SK-N-SH (cell line): ENCODE data around the gene ZHX3. TPM values are rescaled to one million over a fixed set of nuclear protein-coding genes. Genes with fewer than 3 reads are reported as not detected.

Experiments
- CTCF ChIA-PET: fragments of 300-600, 350-600 bp; formaldehyde crosslinking; extraction: SDS; loops from one replicate; lab custom pipeline; 2021; lab: Yijun Ruan, JAX
- POLR2A ChIA-PET: fragments of 350-600 bp; sonication (Branson Sonifier 250); formaldehyde crosslinking; extraction: SDS; loops from one replicate; lab custom pipeline; 2020; ENCODE audit warnings: antibody characterized with exemption, inconsistent platforms; lab: Yijun Ruan, JAX
- DNase-seq: peaks from one replicate; pipeline ENCODE4 v3.0.0; 2012
- H2AFZ ChIP-seq: fragments of 200-600 bp; sonication (generic); 2 replicates; pipeline ENCODE4 v1.8.1; 2016; ENCODE audit warnings: antibody characterized with exemption, mild to moderate bottlenecking, low read depth
- H3F3A ChIP-seq: fragments of 200-600 bp; sonication (generic); replicated peaks from 2 replicates; pipeline ENCODE3; 2016; ENCODE audit warnings: antibody characterized with exemption, mild to moderate bottlenecking; ENCODE audit not compliant: insufficient read depth
- H3K27ac ChIP-seq, 2 experiments: fragments of 200-500 bp in 1 of 2; fragments of 200-600 bp in 1 of 2; sonication (Bioruptor generic) in 1 of 2; sonication (generic), shearing (Covaris generic) in 1 of 2; 2 replicates each; pipeline versions ENCODE4 v1.5.1 to v1.6.1; 2014 to 2016; ENCODE audit warnings: low read depth in 2 of 2, inconsistent platforms in 1 of 2, low read length in 1 of 2, mild to moderate bottlenecking in 1 of 2, mixed read lengths in 1 of 2
- H3K27me3 ChIP-seq: fragments of 200-600 bp; sonication (generic), shearing (Covaris generic); 2 replicates; pipeline ENCODE4 v1.6.1; 2016; ENCODE audit warnings: mixed run types; ENCODE audit not compliant: insufficient read depth
- H3K36me3 ChIP-seq, 2 experiments: fragments of 200-500 bp in 1 of 2; fragments of 200-600 bp in 1 of 2; sonication (Bioruptor generic) in 1 of 2; sonication (generic) in 1 of 2; replicated peaks in 1 of 2; 2 replicates each; pipeline versions ENCODE3 to v1.5.1; 2014 to 2016; ENCODE audit warnings: low read length in 1 of 2, mild to moderate bottlenecking in 1 of 2; ENCODE audit not compliant: insufficient read depth in 2 of 2, control insufficient read depth in 1 of 2
- H3K4me1 ChIP-seq, 2 experiments: fragments of 200-500 bp in 1 of 2; fragments of 200-600 bp in 1 of 2; sonication (Bioruptor generic) in 1 of 2; sonication (generic), shearing (Covaris generic) in 1 of 2; 2 replicates each; pipeline versions ENCODE4 v1.5.1 to v1.6.1; 2014 to 2016; ENCODE audit warnings: low read depth in 1 of 2, low read length in 1 of 2, mixed run types in 1 of 2; ENCODE audit not compliant: insufficient read depth in 2 of 2, control insufficient read depth in 1 of 2
- H3K4me2 ChIP-seq: fragments of 200-600 bp; sonication (generic), shearing (Covaris generic); 2 replicates; pipeline ENCODE4 v1.6.1; 2017; ENCODE audit warnings: mixed run types
- H3K4me3 ChIP-seq, 2 experiments: fragments of 200-500 bp in 1 of 2; fragments of 200-600 bp in 1 of 2; sonication (Bioruptor generic) in 1 of 2; sonication (generic), shearing (Covaris generic) in 1 of 2; 2 replicates each; pipeline versions ENCODE4 v1.5.1 to v1.8.1; 2014 to 2016; ENCODE audit warnings: low read depth in 2 of 2, inconsistent platforms in 1 of 2, low read length in 1 of 2, mild to moderate bottlenecking in 1 of 2, mixed read lengths in 1 of 2, moderate library complexity in 1 of 2
- H3K79me2 ChIP-seq: fragments of 200-600 bp; sonication (generic); 2 replicates; pipeline ENCODE4 v1.8.1; 2017; ENCODE audit warnings: mild to moderate bottlenecking; ENCODE audit not compliant: insufficient read depth
- H3K9ac ChIP-seq: fragments of 200-600 bp; sonication (generic); 2 replicates; pipeline ENCODE4 v1.6.1; 2017; ENCODE audit warnings: mixed run types
- H3K9me2 ChIP-seq: fragments of 200-600 bp; sonication (generic); 2 replicates; pipeline ENCODE4 v1.6.1; 2017; ENCODE audit warnings: mixed run types
- H3K9me3 ChIP-seq: fragments of 200-600 bp; sonication (generic); 2 replicates; pipeline ENCODE4 v1.6.1; 2017; ENCODE audit warnings: mixed run types, mild to moderate bottlenecking, moderate library complexity
- H4K20me1 ChIP-seq: fragments of 200-600 bp; sonication (generic); 2 replicates; pipeline ENCODE4 v1.6.1; 2017; ENCODE audit warnings: mild to moderate bottlenecking, mixed run types; ENCODE audit not compliant: insufficient read depth
- CHD2 ChIP-seq: fragments of 150-350 bp; IDR thresholded peaks from 2 replicates; pipeline ENCODE4 v1.6.1; 2018; ENCODE audit warnings: low read length; ENCODE audit not compliant: partially characterized antibody
- CTCF ChIP-seq: fragments of 200-600 bp; sonication (generic); IDR thresholded peaks from 2 replicates; pipeline ENCODE4 v1.6.1; 2017; ENCODE audit warnings: antibody characterized with exemption, mild to moderate bottlenecking, moderate library complexity
- EZH2phosphoT487 ChIP-seq: fragments of 200-600 bp; sonication (generic); IDR thresholded peaks from 2 replicates; pipeline ENCODE4 v1.6.1; 2017; ENCODE audit warnings: low read depth, mixed run types, mild to moderate bottlenecking, antibody characterized with exemption, moderate library complexity, borderline replicate concordance
- FOSL2 ChIP-seq: IDR thresholded peaks from 2 replicates; pipeline ENCODE4 v1.4.0; 2012; ENCODE audit warnings: low read depth, mild to moderate bottlenecking, moderate library complexity, borderline replicate concordance
- GABPA ChIP-seq: IDR thresholded peaks from 2 replicates; pipeline ENCODE4 v1.4.0; 2012; ENCODE audit warnings: low read depth, mild to moderate bottlenecking
- IRF3 ChIP-seq: fragments of 150-350 bp; IDR thresholded peaks from 2 replicates; pipeline ENCODE4 v1.6.1; 2016; ENCODE audit warnings: mild to moderate bottlenecking, low read depth, low read length
- JUND ChIP-seq: IDR thresholded peaks from 2 replicates; pipeline ENCODE4 v1.4.0; 2012
- MEF2A ChIP-seq: IDR thresholded peaks from 2 replicates; pipeline ENCODE4 v1.4.0; 2012; ENCODE audit warnings: low read depth, borderline replicate concordance
- NFIC ChIP-seq: IDR thresholded peaks from 2 replicates; pipeline ENCODE4 v1.4.0; 2012; ENCODE audit warnings: borderline replicate concordance
- NRF1 ChIP-seq: IDR thresholded peaks from 2 replicates; pipeline ENCODE4 v1.6.1; 2012; ENCODE audit warnings: low read depth, mild to moderate bottlenecking, low read length
- RAD21 ChIP-seq: IDR thresholded peaks from 2 replicates; pipeline ENCODE4 v1.6.1; 2012; ENCODE audit warnings: mild to moderate bottlenecking, low read length
- RCOR1 ChIP-seq: fragments of 150-350 bp; IDR thresholded peaks from 2 replicates; pipeline ENCODE4 v1.6.1; 2017; ENCODE audit warnings: antibody characterized with exemption, low read length
- RXRA ChIP-seq: IDR thresholded peaks from 2 replicates; pipeline ENCODE4 v1.4.0; 2012; ENCODE audit warnings: low read depth, mild to moderate bottlenecking, borderline replicate concordance
- SIN3A ChIP-seq: IDR thresholded peaks from 2 replicates; pipeline ENCODE4 v1.6.1; 2012; ENCODE audit warnings: low read depth, mild to moderate bottlenecking, low read length, moderate library complexity, borderline replicate concordance
- SMC3 ChIP-seq: IDR thresholded peaks from 2 replicates; pipeline ENCODE4 v1.6.1; 2012; ENCODE audit warnings: low read depth, low read length, improper control_type of control experiment
- TAF1 ChIP-seq: IDR thresholded peaks from 2 replicates; pipeline ENCODE4 v1.6.1; 2012; ENCODE audit warnings: low read depth, mild to moderate bottlenecking, low read length, moderate library complexity, borderline replicate concordance
- TCF12 ChIP-seq: IDR thresholded peaks from 2 replicates; pipeline ENCODE4 v1.4.0; 2012
- USF2 ChIP-seq: fragments of 150-350 bp; IDR thresholded peaks from 2 replicates; pipeline ENCODE4 v1.6.1; 2017; ENCODE audit warnings: antibody characterized with exemption, low read length, low read depth, borderline replicate concordance
- YY1 ChIP-seq: IDR thresholded peaks from 2 replicates; pipeline ENCODE4 v1.4.0; 2012; ENCODE audit warnings: low read depth, mild to moderate bottlenecking
- WGBS: methylation state at CpG from one replicate; pipeline ENCODE4 v1.1.6; 2017; ENCODE audit warnings: low lambda C conversion rate; 5-methylcytosine and 5-hydroxymethylcytosine counted together
- polyA plus RNA-seq, 3 experiments: library from polyadenylated mRNA; depleted of rRNA; stranded (reverse); fragments of >200 nt; gene quantifications; 2 replicates each; pipeline ENCODE4 v1.2.3, GENCODE V29; 2012
- TF ChIP-seq, protein P1 (sequence below): IDR thresholded peaks from 2 replicates; pipeline ENCODE4 v1.4.0; 2012; ENCODE audit warnings: low read depth
- TF ChIP-seq, protein P2 (sequence below): IDR thresholded peaks from 2 replicates; pipeline ENCODE4 v1.4.0; 2012; ENCODE audit warnings: low read depth, borderline replicate concordance

Gene ZHX3
- polyA plus RNA-seq, 1 of the 3 experiments (the other 2 are of a cell fraction), result 6.0 TPM

DNA sequence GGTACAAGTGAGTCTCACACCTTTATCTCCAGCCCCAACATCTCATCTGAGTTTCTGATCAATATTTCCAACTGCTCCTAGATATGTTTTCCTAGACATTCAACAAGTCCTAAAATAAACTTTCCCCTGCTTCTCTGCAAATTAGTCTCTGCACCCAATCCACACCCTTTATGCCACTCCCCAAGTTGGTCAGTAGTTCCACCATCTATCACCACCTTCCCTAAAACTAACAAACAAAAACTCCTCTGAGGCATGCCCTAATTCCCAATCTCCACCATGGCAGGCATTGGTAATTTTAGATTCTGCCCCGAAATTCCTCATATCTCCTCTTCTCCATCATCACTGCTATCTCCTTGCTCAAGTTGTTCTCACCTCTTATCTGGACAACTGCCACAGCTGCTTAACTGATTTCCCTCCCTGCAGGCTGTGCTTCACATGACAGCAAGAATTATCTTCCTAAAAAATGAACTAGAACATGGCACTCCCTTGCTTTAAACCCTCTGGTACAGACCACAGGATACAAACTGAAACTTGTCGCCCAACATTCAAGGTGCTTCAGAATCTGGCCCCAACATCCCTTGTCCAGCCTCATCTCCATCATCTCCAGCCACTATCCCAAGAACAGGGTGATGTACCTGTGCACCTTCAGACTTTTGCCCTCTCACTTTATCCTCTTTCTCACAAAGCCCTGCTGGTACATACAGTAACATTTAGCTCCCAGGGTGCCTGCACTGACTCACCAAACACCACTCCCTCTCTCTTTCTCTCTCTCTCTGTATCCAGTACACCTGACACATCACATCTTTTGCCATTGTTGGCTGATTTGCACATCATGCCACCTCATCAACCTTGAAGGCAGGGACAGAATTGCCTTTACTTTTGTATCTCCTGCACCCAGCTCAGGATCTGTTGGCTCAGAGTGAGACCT lies 55.5 kb downstream of the ZHX3 start:
- Histone ChIP-seq H3K27me3 (no peaks in the 10 kb centered on the region), H2AFZ (no peak overlapping the region), H3K4me3 (no peak overlapping the region), H3K9me3 (no peaks in the 10 kb centered on the region), H3F3A (no peaks in the 10 kb centered on the region), H3K4me2 (no peak overlapping the region), H3K79me2 (peaks cover 6% of the 10 kb centered on the region; the same call in 1 of the 2 replicates), H3K9ac (no peak overlapping the region), H3K27ac (no peak overlapping the region), H4K20me1 (no peaks in the 10 kb centered on the region), H3K9me2 (no peaks in the 10 kb centered on the region), H3K4me1 (no peaks in the 10 kb centered on the region; a peak in 1 of 4 replicates), H3K36me3 (no peaks in the 10 kb centered on the region)
- no peak for DNase-seq
- WGBS, result 64% methylated on average over 2 of the region's 2 CpGs
- ChIA-PET CTCF (interaction anchor here (0.9 kb wide), 1 partner anchor 21 kb away, joined by 3 read pairs; no protein-coding TSS in a partner anchor), POLR2A (no interaction called here)
- TF ChIP-seq, protein P1, sequence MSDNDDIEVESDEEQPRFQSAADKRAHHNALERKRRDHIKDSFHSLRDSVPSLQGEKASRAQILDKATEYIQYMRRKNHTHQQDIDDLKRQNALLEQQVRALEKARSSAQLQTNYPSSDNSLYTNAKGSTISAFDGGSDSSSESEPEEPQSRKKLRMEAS, result no peak
- TF ChIP-seq MEF2A (no peak), RXRA (no peak), EZH2phosphoT487 (no peak)

GRCh38 chr20:41261260-41261659 lies 56.3 kb downstream of the ZHX3 start:
- Histone ChIP-seq H3K27me3 (no peaks in the 10 kb centered on the region), H3F3A (no peaks in the 10 kb centered on the region), H3K27ac (no peak overlapping the region), H3K9me2 (no peaks in the 10 kb centered on the region), H3K4me1 (no peaks in the 10 kb centered on the region; a peak in 1 of 4 replicates), H2AFZ (no peak overlapping the region), H3K4me2 (no peak overlapping the region), H3K4me3 (no peak overlapping the region), H3K9ac (no peak overlapping the region), H3K79me2 (peaks cover 6% of the 10 kb centered on the region; the same call in 1 of the 2 replicates), H3K9me3 (no peaks in the 10 kb centered on the region), H3K36me3 (no peaks in the 10 kb centered on the region), H4K20me1 (no peaks in the 10 kb centered on the region)
- CTCF ChIA-PET, result interaction anchor here (1.0 kb wide), 1 partner anchor 78 kb away, joined by 4 read pairs; no protein-coding TSS in a partner anchor
- TF ChIP-seq YY1 (no peak), TCF12 (no peak), TAF1 (no peak), RCOR1 (no peak), CTCF (no peak), RAD21 (no peak), SMC3 (no peak), RXRA (no peak), USF2 (no peak), GABPA (no peak), NRF1 (no peak), SIN3A (no peak), JUND (no peak), NFIC (no peak), FOSL2 (no peak), IRF3 (no peak), CHD2 (no peak), EZH2phosphoT487 (no peak)
- TF ChIP-seq, protein P2, sequence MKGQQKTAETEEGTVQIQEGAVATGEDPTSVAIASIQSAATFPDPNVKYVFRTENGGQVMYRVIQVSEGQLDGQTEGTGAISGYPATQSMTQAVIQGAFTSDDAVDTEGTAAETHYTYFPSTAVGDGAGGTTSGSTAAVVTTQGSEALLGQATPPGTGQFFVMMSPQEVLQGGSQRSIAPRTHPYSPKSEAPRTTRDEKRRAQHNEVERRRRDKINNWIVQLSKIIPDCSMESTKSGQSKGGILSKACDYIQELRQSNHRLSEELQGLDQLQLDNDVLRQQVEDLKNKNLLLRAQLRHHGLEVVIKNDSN, result no peak
- DNase-seq, result no peak
- POLR2A ChIA-PET, result no interaction called here
